Heart left ventricle (tissue), 13 donors: Measurements from ENCODE around the gene TMEFF1.

Experiments
- POLR2A ChIP-seq, 2 donors: fragments of 450-650 bp; IDR thresholded peaks; one replicate each; pipeline ENCODE4 v1.6.1; 2017; ENCODE audit warnings: antibody characterized with exemption in 2 of 2, mild to moderate bottlenecking in 2 of 2, moderate library complexity in 2 of 2
- TF ChIP-seq, protein P1 (sequence below), 12 donors: fragments of 200-600 bp; sonication (generic) in 4 of 12; IDR thresholded peaks; one replicate each; pipeline versions ENCODE4 v1.5.0 to v1.8.0; 2018 to 2022; ENCODE audit warnings: antibody characterized with exemption in 12 of 12, mild to moderate bottlenecking in 5 of 12
- donor health status: ischemic (EF 13 %, LVEDD 7.1; RV severe dilation, severe dysfunction).
- donor health status: DM: no; HTN: yes; CAD: no.
- donor health status: DM: no; HTN: no; CAD: no.
- donor health status: ischemic (EF 25% LVEDD 6.9; RV normal size, moderate dysfunction).
- donor health status: ischemic (EF 25% LVEDD 5.7; RV mildly dilated, moderate dysfunction).
- donor health status: ischemic (EF 35%, LVEDD 5.7; RV mildly dilated, moderate dysfunction).
- donor health status: nonischemic (EF 11% LVEDD 7.7; RV severe dilation, severe dysfunction).
- donor health status: DM: yes; HTN: yes; CAD: no.
- donor health status: PGD.
- donor health status: ischemic (EF 29% LVEDD 5.4; RV normal size, mild dysfunction).
- donor health status: nonischemic (EF 23%, LVEDD 6.1; RV moderate dilation, normal function).

DNA sequence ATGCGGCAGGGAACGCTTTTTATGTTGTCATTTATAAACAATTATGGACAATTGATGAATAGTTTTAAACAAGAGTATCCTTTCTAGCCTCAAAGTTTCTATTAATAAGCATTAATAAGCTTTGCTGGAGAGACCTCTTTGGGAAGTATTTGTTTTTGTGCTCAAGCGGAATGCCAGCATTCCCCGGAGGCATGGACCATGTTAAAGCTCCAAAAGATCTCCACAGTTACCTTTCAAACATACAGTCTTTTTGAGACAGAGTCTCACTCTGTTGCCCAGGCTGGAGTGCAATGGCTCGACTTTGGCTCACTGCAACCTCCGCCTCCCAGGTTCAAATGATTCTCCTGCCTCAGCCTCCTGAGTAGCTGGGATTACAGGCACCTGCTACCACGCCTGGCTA lies 36.4 kb upstream of the TMEFF1 start:
- TF ChIP-seq POLR2A (IDR thresholded peaks at IDR 0.05) = no peak
- TF ChIP-seq, protein P1, sequence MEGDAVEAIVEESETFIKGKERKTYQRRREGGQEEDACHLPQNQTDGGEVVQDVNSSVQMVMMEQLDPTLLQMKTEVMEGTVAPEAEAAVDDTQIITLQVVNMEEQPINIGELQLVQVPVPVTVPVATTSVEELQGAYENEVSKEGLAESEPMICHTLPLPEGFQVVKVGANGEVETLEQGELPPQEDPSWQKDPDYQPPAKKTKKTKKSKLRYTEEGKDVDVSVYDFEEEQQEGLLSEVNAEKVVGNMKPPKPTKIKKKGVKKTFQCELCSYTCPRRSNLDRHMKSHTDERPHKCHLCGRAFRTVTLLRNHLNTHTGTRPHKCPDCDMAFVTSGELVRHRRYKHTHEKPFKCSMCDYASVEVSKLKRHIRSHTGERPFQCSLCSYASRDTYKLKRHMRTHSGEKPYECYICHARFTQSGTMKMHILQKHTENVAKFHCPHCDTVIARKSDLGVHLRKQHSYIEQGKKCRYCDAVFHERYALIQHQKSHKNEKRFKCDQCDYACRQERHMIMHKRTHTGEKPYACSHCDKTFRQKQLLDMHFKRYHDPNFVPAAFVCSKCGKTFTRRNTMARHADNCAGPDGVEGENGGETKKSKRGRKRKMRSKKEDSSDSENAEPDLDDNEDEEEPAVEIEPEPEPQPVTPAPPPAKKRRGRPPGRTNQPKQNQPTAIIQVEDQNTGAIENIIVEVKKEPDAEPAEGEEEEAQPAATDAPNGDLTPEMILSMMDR (IDR thresholded peaks at IDR 0.05) = no peak
